ENCODE measurements around the gene FSTL4. TPM values are rescaled to one million over a fixed set of nuclear protein-coding genes. Genes with fewer than 3 reads are reported as not detected.

FSTL4 gene
- total and polyA plus RNA-seq, 2 experiments from 2014 or later: 1.4 to 2.8 TPM

DNA sequence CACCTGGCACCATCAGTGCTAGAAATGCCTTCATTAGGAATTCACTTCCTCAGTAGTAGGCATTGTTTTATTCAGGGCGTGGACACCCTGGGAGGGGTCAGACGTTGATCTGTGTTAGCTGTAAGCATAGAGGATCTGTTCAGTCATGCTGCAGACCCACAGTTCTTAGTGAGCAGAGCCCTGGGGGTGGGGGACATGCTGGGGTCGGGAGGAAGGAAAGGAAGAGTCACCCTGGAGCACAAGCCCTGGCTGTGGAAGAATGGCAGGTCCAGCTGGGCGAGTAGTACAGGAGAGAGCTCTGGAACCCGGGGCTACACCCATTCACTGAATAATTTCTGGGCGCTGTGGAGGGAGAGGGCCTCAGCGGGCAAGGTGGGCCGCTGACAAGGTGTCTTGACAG is 172.5 kb downstream of the FSTL4 start:
- no peak overlapping the region; the same call in 1 of the 2 replicates for H3K27ac Mint-ChIP-seq
- no peak for ATAC-seq

More for the DNA sequence above, 172.5 kb downstream of the FSTL4 start:
- no peaks in the 10 kb centered on the region for H3K9me2 ChIP-seq (ENCODE audit: insufficient read depth)
- H4K20me1 ChIP-seq (replicated peaks; ENCODE audit: insufficient read depth): no peaks in the 10 kb centered on the region
- no peaks in the 10 kb centered on the region for H3F3A ChIP-seq (replicated peaks; ENCODE audit: low read depth)
- peaks cover 6% of the 10 kb centered on the region for H3K27me3 Mint-ChIP-seq (ENCODE audit: insufficient read depth, low read depth, poor library complexity)
- H2AFZ ChIP-seq: no peak overlapping the region
- H3K79me2 ChIP-seq (replicated peaks; ENCODE audit: insufficient read depth): no peaks in the 10 kb centered on the region
- DNase-seq (ENCODE audit: low spot score): no peak
- H3K27ac ChIP-seq (ENCODE audit: low read depth): no peak overlapping the region
- H3K9me3 Mint-ChIP-seq: no peaks in the 10 kb centered on the region
- no peaks in the 10 kb centered on the region for H3K36me3 Mint-ChIP-seq (ENCODE audit: low read depth)
- no peaks in the 10 kb centered on the region for H3K27me3 ChIP-seq (ENCODE audit: insufficient read depth)
- no peak overlapping the region for H3K4me2 ChIP-seq
- no peaks in the 10 kb centered on the region; the same call in 1 of the 2 replicates for H3K4me1 ChIP-seq (ENCODE audit: insufficient read depth)
- H3K4me1 Mint-ChIP-seq: peaks cover 5% of the 10 kb centered on the region; the same call in 2 of the 3 replicates
- no peak overlapping the region for H3K4me3 ChIP-seq
- no peaks in the 10 kb centered on the region for H3K36me3 ChIP-seq (ENCODE audit: insufficient read depth)
- TF ChIP-seq EZH2phosphoT487 (IDR thresholded peaks at IDR 0.05; ENCODE audit: unreplicated experiment) (no peak), REST (IDR thresholded peaks at IDR 0.05; ENCODE audit: unreplicated experiment) (no peak), EZH2 (IDR thresholded peaks at IDR 0.05; ENCODE audit: low read depth, unreplicated experiment) (no peak), JUNB (IDR thresholded peaks at IDR 0.05; ENCODE audit: unreplicated experiment) (no peak), ZNF114 (CRISPR knock-in tag; IDR thresholded peaks at IDR 0.05) (no peak), CTCF (conservative IDR thresholded peaks at IDR 0.05; ENCODE audit: low read depth in 2 of 2) (no peak), NANOG (IDR thresholded peaks at IDR 0.05; ENCODE audit: borderline replicate concordance) (no peak), STAT1 (IDR thresholded peaks at IDR 0.05; ENCODE audit: unreplicated experiment) (no peak), ZNF331 (CRISPR knock-in tag; IDR thresholded peaks at IDR 0.05; ENCODE audit: low read depth) (no peak), POLR2AphosphoS5 (IDR thresholded peaks at IDR 0.05; ENCODE audit: low read depth) (no peak), CREB1 (CRISPR knock-in tag; IDR thresholded peaks at IDR 0.05; ENCODE audit: low read depth) (no peak)
- TF ChIP-seq, protein P1, sequence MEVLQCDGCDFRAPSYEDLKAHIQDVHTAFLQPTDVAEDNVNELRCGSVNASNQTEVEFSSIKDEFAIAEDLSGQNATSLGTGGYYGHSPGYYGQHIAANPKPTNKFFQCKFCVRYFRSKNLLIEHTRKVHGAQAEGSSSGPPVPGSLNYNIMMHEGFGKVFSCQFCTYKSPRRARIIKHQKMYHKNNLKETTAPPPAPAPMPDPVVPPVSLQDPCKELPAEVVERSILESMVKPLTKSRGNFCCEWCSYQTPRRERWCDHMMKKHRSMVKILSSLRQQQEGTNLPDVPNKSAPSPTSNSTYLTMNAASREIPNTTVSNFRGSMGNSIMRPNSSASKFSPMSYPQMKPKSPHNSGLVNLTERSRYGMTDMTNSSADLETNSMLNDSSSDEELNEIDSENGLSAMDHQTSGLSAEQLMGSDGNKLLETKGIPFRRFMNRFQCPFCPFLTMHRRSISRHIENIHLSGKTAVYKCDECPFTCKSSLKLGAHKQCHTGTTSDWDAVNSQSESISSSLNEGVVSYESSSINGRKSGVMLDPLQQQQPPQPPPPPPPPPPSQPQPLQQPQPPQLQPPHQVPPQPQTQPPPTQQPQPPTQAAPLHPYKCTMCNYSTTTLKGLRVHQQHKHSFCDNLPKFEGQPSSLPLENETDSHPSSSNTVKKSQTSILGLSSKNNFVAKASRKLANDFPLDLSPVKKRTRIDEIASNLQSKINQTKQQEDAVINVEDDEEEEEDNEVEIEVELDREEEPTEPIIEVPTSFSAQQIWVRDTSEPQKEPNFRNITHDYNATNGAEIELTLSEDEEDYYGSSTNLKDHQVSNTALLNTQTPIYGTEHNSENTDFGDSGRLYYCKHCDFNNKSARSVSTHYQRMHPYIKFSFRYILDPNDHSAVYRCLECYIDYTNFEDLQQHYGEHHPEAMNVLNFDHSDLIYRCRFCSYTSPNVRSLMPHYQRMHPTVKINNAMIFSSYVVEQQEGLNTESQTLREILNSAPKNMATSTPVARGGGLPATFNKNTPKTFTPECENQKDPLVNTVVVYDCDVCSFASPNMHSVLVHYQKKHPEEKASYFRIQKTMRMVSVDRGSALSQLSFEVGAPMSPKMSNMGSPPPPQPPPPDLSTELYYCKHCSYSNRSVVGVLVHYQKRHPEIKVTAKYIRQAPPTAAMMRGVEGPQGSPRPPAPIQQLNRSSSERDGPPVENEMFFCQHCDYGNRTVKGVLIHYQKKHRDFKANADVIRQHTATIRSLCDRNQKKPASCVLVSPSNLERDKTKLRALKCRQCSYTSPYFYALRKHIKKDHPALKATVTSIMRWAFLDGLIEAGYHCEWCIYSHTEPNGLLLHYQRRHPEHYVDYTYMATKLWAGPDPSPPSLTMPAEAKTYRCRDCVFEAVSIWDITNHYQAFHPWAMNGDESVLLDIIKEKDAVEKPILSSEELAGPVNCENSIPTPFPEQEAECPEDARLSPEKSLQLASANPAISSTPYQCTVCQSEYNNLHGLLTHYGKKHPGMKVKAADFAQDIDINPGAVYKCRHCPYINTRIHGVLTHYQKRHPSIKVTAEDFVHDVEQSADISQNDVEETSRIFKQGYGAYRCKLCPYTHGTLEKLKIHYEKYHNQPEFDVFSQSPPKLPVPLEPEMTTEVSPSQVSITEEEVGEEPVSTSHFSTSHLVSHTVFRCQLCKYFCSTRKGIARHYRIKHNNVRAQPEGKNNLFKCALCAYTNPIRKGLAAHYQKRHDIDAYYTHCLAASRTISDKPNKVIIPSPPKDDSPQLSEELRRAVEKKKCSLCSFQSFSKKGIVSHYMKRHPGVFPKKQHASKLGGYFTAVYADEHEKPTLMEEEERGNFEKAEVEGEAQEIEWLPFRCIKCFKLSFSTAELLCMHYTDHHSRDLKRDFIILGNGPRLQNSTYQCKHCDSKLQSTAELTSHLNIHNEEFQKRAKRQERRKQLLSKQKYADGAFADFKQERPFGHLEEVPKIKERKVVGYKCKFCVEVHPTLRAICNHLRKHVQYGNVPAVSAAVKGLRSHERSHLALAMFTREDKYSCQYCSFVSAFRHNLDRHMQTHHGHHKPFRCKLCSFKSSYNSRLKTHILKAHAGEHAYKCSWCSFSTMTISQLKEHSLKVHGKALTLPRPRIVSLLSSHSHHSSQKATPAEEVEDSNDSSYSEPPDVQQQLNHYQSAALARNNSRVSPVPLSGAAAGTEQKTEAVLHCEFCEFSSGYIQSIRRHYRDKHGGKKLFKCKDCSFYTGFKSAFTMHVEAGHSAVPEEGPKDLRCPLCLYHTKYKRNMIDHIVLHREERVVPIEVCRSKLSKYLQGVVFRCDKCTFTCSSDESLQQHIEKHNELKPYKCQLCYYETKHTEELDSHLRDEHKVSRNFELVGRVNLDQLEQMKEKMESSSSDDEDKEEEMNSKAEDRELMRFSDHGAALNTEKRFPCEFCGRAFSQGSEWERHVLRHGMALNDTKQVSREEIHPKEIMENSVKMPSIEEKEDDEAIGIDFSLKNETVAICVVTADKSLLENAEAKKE (CRISPR knock-in tag; IDR thresholded peaks at IDR 0.05): no peak
- TF ChIP-seq, protein P2, sequence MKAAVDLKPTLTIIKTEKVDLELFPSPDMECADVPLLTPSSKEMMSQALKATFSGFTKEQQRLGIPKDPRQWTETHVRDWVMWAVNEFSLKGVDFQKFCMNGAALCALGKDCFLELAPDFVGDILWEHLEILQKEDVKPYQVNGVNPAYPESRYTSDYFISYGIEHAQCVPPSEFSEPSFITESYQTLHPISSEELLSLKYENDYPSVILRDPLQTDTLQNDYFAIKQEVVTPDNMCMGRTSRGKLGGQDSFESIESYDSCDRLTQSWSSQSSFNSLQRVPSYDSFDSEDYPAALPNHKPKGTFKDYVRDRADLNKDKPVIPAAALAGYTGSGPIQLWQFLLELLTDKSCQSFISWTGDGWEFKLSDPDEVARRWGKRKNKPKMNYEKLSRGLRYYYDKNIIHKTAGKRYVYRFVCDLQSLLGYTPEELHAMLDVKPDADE (IDR thresholded peaks at IDR 0.05): no peak
- H3K4me3 Mint-ChIP-seq: no peak overlapping the region
